GM21786 (cell line): ENCODE measurements around the gene CHMP4B.
"Not testable (repeated sequence)": the region's sequence is repeated elsewhere in the genome, so short reads cannot be mapped to it uniquely, and the experiment has no call there.

Experiments used
- ATAC-seq: cut with Tn5 transposase; IDR thresholded peaks from one replicate; pipeline ENCODE4 v1.9.1; 2021; ENCODE audit not compliant: unreplicated experiment

Gene CHMP4B

DNA sequence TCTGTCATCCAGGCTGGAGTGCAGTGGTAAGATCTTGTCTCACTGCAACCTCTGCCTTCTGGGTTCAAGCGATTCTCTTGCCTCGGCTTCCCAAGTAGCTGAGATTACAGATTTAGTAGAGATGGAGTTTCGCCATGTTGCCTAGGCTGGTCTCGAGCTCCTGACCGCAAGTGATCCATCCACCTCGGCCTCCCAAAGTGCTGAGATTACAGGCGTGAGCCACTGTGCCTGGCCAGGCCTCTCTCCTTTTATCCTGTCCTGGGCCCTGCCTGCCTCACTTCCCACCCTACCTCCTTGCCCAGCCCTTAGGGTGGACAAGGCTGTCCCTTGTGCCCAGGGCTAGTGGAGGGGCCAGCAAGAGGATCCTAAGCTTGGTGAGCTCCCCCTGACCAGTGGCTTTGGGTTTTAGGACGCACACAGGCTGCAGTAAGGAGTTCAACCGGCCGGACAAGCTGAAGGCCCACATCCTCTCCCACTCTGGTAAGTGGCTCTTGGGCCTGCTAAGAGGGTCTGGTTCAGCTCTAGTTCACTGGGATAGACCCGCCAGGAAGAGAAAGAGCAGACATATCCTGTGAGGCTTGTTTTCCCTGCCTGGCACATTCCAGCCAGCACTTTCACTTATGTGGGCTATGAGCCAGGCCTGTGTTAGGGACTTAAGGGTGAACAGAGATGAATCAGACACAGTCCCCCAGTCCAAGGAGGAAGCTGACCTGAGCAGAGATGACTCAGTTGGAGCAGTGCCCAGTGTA lies 21.9 kb upstream of the CHMP4B start:
- no peak for ATAC-seq

DNA sequence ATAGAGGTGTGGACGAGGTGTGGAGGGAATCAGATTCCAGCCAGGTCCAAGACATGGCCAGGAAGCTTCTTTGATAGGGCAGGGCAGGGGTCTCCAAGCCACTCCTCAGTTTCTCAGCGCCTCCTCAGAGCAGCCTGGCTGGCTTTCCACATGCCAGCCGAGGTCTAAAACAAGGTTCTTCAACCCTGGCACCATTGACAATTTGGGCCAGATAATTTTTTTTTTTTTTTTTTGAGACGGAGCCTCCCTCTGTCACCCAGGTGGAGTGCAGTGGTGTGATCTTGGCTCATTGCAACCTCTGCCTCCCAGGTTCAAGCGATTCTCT lies 21.3 kb upstream of the CHMP4B start:
- no peak for ATAC-seq

- no peak for ATAC-seq
Observed at GRCh38 chr20:33790566-33790965, 20.6 kb upstream of the CHMP4B start.

GRCh38 chr20:33791021-33791420 lies 20.1 kb upstream of the CHMP4B start:
- ATAC-seq = no peak

- no peak for ATAC-seq
Observed at GRCh38 chr20:33791540-33791939, 19.6 kb upstream of the CHMP4B start.

DNA sequence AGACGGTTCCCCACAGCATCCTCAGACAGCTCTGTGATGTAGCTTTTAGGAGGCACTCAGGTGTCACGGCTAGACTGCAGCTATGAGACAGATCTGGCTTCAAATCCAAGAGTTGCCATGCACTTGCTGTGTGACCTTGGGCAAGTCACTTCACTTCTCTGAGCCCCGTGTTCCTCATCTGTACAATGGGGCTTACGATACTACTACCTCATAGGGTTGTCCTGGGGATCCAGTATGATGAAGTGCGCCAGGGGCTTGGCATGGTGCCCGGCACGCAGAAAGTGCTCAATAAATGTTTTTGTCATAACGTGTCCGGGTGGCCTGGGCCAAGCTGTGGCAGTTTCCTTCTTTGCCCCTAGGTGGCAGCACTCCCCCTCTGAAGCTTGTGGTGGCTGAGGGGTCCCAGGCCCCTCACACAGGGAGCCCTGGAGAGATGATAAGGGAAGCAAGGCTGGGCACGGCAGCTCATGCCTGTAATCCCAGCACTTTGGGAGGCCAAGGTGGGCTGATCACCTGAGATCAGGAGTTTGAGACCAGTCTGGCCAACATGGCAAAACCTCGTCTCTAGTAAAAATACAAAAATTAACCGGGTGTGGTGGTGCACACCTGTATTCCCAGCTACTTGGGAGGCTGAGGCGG lies 19.1 kb upstream of the CHMP4B start:
- no peak for ATAC-seq

DNA sequence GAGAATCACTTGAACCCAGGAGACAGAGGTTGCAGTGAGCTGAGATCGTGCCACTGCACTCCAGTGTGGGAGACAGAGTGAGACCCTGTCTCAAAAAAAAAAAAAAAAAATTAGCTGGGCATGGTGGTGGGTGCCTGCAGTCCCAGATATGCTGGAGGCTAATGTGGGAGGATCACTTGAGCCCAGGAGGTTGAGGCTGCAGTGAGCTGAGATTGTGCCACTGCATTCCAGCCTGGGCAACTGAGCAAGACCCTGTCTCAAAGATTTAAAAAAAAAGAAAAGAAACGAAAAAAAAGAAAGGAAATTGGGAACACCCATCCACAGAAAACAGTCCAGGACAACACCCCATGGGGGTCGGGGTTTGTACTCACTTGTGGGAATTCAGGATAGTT lies 18.6 kb upstream of the CHMP4B start:
- not testable (repeated sequence) for ATAC-seq

GRCh38 chr20:33793011-33793931 lies 17.9 kb upstream of the CHMP4B start:
- no peak for ATAC-seq

DNA sequence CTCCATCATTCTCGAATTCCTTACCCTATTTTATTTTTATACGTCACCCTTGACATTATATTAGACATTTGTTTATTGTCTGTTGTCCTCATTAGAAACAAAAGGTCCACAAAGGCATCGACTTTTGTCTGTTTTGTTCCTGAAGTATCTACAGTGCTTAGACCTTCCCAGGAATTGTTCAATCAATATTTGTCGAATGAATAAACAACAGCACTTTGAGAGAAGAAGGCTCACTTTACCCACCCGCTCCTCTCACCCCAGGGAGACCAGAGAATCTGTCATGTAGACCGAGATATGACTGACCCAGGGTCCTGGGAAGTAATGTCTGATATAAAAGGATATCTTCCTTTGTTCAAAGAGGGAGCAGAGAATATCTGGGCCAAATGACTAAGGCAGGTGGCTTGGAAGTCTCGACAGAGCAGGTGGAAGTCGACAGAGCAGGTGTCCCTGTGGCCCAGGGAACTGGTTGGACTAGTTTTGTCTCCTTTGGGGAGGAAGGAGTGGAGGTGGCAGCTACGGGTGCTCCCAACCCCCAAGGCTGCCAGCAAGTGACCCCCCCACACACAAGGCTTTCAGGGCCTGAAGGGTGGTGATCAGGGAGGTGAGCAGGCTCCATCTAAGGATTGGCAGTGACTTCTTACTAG lies 14.8 kb upstream of the CHMP4B start:
- no peak for ATAC-seq

DNA sequence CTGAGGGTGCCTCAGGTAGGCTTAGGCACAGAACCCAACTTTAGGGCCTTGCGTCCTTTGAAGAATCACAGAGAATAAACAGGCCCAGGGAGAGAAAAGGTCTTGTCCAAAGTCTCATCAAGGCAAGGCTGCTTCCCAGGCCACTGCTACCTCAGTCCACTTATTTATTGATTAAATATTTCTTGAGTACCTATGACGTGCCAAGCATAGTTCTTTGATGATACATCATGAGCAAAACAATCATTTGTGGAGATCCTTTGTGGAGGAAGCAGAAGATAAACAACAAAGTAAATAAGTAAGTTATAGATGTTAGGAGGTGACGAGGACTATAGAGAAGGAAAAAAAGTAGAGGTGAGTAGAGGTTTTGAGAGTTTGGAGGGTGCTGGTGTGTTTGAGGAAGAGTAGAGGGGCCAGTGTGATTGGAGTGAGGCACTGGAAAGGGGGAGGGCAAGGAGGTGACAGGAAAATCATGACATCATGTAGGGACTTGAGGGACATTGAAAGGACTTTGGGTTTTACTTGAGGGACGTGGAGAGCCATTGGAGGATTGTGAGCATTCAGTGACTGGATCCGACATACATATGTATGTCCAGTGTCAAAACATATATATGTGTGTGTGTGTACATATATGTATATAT lies 14.1 kb upstream of the CHMP4B start:
- no peak for ATAC-seq

DNA sequence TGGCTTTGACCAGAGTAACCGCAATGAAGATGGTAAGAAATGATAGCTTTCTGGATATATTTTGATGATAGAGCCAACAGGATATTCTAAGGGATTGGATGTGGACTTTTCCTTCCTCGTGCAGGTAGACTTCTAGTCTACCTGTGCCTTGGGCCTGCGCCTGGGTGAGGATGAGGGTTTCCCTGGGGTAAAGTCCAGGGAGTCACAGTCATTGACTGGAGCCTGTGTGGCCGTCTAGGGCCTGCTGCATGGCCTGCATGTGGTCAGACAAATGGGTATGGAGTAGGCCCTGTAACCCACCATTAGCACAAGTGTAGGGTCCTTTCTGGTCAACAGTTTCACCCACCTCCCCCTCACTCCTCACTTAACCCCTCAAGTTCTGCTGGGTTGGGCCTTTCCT lies 12.7 kb upstream of the CHMP4B start:
- no peak for ATAC-seq

- ATAC-seq = no peak
Observed at GRCh38 chr20:33803921-33804337, 7.2 kb upstream of the CHMP4B start.

DNA sequence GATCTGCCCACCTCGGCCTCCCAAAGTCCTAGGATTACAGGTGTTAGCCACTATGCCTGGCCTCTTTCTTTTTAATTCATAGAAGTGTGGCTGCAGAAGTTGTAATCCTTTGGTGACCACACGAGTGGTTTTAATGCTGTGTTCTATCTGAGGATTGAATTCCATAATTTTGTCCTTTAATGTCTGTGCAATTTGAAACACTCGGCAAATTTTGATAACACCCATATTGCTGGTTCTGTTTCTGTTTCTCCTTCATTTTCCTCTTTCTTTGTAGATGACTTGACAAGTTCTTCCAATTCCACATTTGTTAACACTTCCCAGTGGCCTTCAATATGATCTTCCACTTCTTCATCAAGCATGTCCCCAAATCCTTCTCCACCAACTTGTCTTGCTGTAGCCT lies 2.8 kb upstream of the CHMP4B start:
- no peak for ATAC-seq

DNA sequence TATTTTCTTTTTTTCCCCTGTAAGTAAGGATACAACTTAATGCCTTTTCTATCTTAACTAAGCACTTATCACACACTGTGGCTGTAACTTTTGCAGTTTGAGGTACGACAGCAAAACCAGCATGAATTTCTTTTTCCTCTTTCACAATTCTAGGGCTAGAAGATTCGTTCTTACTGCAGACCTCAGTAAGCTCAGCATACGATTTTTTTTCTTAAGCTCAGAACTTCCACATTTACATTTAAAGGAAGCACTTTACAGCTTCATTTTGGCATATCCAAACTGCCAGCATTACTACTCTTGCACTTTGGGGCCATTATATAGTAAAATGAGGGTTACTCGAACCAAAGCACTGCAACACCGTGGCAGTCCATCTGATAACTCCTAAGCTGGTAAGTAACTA lies 889 bp upstream of the CHMP4B start:
- no peak for ATAC-seq

GRCh38 chr20:33811776-33812151 lies 616 bp downstream of the CHMP4B start:
- ATAC-seq = no peak

DNA sequence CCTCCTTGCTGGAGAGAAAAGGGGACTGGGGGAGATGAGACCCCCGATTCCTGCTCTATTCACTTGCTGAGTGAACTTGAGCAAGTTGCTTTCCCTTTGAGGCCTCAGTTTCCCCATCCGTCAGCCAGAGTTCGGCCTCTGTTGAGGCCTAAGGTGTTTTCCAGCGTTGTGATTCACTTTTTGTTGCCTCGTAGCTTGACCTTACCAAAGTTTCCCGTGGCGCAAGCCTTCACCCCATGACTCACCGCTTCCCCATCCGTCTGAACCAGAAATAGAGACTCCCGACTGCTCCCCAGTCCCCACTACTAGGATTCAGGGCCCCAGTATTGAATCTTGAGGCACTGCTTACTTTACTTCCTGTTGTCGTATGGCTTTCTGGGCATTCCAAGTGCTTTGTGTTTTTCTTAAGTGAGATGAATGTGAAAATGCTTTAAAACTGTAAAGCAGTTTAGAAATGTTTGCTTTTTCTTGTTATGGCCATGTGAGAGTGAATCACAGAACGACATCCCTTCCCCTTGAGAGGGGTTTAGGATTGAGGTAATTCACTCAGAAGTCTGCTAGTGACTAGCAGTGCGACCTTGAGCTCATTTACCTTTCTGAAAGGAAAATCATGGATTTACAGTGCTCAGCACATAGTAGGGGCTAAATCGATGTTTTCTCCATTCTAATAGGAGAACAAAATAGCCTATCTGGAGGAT lies 1.2 kb downstream of the CHMP4B start:
- no peak for ATAC-seq

- no peak for ATAC-seq
Observed at GRCh38 chr20:33812908-33813462, 1.8 kb downstream of the CHMP4B start.

DNA sequence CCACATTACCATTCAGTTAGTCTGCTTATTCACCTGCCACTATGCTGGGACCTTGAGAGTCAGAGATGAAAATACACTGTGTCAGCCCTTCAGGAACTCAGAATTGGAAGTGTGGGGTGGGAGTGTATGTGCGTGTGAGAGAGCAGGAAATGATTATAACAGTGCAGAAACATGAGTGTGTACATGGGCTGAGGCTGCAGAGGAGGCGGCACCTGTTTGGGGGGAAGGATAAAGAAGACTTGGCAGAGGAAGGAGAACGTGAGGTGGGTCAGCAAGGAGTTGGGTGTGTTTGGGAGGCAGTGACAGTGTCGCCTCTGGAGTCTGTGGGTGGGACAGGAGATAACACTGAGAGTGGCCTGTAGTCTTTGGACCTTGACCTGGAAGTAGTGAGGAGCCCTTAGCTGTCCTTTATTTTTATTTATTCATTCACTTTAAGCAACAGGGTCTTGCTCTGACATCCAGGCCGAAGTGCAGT lies 3.1 kb downstream of the CHMP4B start:
- no peak for ATAC-seq

DNA sequence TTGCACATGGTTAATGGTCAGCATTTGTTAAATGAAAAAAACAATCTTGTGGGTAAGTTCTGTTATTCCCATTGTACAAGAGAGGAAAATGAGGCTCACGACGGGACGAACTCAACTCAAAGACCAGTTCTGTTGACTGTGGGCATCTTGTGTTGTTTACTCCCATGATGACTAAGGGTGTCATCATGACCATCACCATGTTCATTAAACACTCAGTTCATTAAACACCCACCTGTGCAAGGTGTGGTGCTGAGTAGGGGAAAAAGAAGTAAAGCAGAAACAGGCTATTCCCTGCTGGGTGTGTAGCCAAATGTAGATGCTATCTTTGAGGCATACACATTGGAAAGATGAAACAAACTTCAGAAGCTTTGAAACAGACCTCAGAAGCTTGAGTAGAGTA lies 4.5 kb downstream of the CHMP4B start:
- no peak for ATAC-seq

GRCh38 chr20:33816191-33816590 lies 5.0 kb downstream of the CHMP4B start:
- ATAC-seq = no peak
